Right lobe of liver (tissue), 6 donors: Measurements from ENCODE around the gene SCNN1G. TPM values are rescaled to one million over a fixed set of nuclear protein-coding genes. Genes with fewer than 3 reads are reported as not detected.
"Not testable (repeated sequence)": the region's sequence is repeated elsewhere in the genome, so short reads cannot be mapped to it uniquely, and the experiment has no call there.

Source experiments
- ATAC-seq, 4 donors: fragments of 200-7000 bp; cut with Tn5 transposase; one replicate each; pipeline ENCODE4 v1.9.1; 2020; ENCODE audit warnings: mild to moderate bottlenecking in 4 of 4, moderate library complexity in 4 of 4
- DNase-seq, 3 donors: peaks; one replicate each; pipeline ENCODE4 v3.0.0-alpha.2; 2020
- H3K27ac ChIP-seq, 3 donors: fragments of 200-600 bp; one replicate each; pipeline ENCODE4 v1.8.0; 2022
- H3K27me3 ChIP-seq, 2 donors: fragments of 200-600 bp; one replicate each; pipeline ENCODE4 v1.8.0; 2022
- H3K36me3 ChIP-seq, 4 donors: fragments of 200-600 bp; sonication (generic) in 1 of 4; one replicate each; pipeline versions ENCODE4 v1.5.1 to v1.8.0; 2017 to 2022; ENCODE audit warnings: control low read depth in 1 of 4
- H3K4me1 ChIP-seq, 4 donors: fragments of 200-600 bp; sonication (generic) in 1 of 4; one replicate each; pipeline versions ENCODE4 v1.5.1 to v1.8.0; 2017 to 2022; ENCODE audit warnings: control low read depth in 1 of 4
- H3K4me3 ChIP-seq, 3 donors: fragments of 200-600 bp; one replicate each; pipeline ENCODE4 v1.8.0; 2022
- H3K9me3 ChIP-seq, 4 donors: fragments of 200-600 bp; sonication (generic) in 1 of 4; one replicate each; pipeline versions ENCODE4 v1.5.1 to v1.8.0; 2017 to 2022; ENCODE audit warnings: control low read depth in 1 of 4
- POLR2A ChIP-seq: fragments of 450-650 bp; IDR thresholded peaks from one replicate; pipeline ENCODE4 v1.6.1; 2017; ENCODE audit warnings: antibody characterized with exemption, mild to moderate bottlenecking
- WGBS: methylation state at CpG from one replicate; pipeline ENCODE4 v1.1.6; 2018; ENCODE audit warnings: low coverage, low lambda C conversion rate; ENCODE audit not compliant: insufficient coverage; ENCODE audit errors: missing lambda C conversion rate; 5-methylcytosine and 5-hydroxymethylcytosine counted together
- intact Hi-C, 2 donors: fragments of 100-400 bp; cut with DNase I; formaldehyde crosslinking; loops; one replicate each; pipeline versions ENCODE4 v1.11.2 to v1.14.1; 2022
- total RNA-seq, 6 experiments: library from RNA; depleted of rRNA in 2 of 6; stranded (reverse); fragments of >200 nt in 2 of 6; fragmentation: NEBNext Ultra II Directional in 3 of 6; extraction: Animal tissue kit (Norgen Biotek cat#: 25700) in 3 of 6; gene quantifications; one replicate each; pipeline versions ENCODE4 v1.1.0 to v1.2.4, GENCODE V29; 2016 to 2023
- TF ChIP-seq, protein P1 (sequence below), 4 donors: fragments of 200-600 bp in 3 of 4; fragments of 450-650 bp in 1 of 4; IDR thresholded peaks; one replicate each; pipeline versions ENCODE4 v1.5.1 to v1.8.0; 2016 to 2022; ENCODE audit warnings: antibody characterized with exemption in 4 of 4, mild to moderate bottlenecking in 2 of 4
- donor health status: DM: no; HTN: yes; CAD: no.
- donor health status: DM: no; HTN: no; CAD: no.
- donor health status: DM: no; HTN: no; CAD: no.
- donor health status: DM: no; HTN: yes; CAD: no.
- donor health status: DM: no; HTN: yes; CAD: no.

SCNN1G gene
- total RNA-seq, 6 experiments from 2014 or later = not detected

- no peak for ATAC-seq
- no peak overlapping the region for H3K27ac ChIP-seq
- no peaks in the 10 kb centered on the region for H3K36me3 ChIP-seq
- H3K9me3 ChIP-seq = no peaks in the 10 kb centered on the region
- WGBS = 44% methylated on average over 4 of the region's 6 CpGs
- DNase-seq = no peak
- intact Hi-C loops = no loop called here
- no peaks in the 10 kb centered on the region for H3K27me3 ChIP-seq
- H3K4me3 ChIP-seq = no peak overlapping the region
- no peaks in the 10 kb centered on the region for H3K4me1 ChIP-seq
- TF ChIP-seq, protein P1, sequence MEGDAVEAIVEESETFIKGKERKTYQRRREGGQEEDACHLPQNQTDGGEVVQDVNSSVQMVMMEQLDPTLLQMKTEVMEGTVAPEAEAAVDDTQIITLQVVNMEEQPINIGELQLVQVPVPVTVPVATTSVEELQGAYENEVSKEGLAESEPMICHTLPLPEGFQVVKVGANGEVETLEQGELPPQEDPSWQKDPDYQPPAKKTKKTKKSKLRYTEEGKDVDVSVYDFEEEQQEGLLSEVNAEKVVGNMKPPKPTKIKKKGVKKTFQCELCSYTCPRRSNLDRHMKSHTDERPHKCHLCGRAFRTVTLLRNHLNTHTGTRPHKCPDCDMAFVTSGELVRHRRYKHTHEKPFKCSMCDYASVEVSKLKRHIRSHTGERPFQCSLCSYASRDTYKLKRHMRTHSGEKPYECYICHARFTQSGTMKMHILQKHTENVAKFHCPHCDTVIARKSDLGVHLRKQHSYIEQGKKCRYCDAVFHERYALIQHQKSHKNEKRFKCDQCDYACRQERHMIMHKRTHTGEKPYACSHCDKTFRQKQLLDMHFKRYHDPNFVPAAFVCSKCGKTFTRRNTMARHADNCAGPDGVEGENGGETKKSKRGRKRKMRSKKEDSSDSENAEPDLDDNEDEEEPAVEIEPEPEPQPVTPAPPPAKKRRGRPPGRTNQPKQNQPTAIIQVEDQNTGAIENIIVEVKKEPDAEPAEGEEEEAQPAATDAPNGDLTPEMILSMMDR (IDR thresholded peaks at IDR 0.05) = no peak
- TF ChIP-seq POLR2A = no peak
Observed at GRCh38 chr16:23245268-23245667, 62.7 kb downstream of the SCNN1G start.

GRCh38 chr16:23248261-23249194, 66.0 kb downstream of the SCNN1G start:
- Histone ChIP-seq H3K4me1 (no peaks in the 10 kb centered on the region), H3K27me3 (no peaks in the 10 kb centered on the region), H3K9me3 (no peaks in the 10 kb centered on the region), H3K36me3 (no peaks in the 10 kb centered on the region), H3K27ac (no peak overlapping the region), H3K4me3 (no peak overlapping the region)
- no peak for ATAC-seq
- WGBS = 54% methylated on average over 9 of the region's 9 CpGs
- intact Hi-C loops = no loop called here
- DNase-seq = no peak
- TF ChIP-seq POLR2A = no peak
- TF ChIP-seq, protein P1 (IDR thresholded peaks at IDR 0.05) = no peak

GRCh38 chr16:23249830-23250229, 67.3 kb downstream of the SCNN1G start:
- intact Hi-C loops = no loop called here
- TF ChIP-seq, protein P1 (IDR thresholded peaks at IDR 0.05) = no peak
- TF ChIP-seq POLR2A = no peak

DNA sequence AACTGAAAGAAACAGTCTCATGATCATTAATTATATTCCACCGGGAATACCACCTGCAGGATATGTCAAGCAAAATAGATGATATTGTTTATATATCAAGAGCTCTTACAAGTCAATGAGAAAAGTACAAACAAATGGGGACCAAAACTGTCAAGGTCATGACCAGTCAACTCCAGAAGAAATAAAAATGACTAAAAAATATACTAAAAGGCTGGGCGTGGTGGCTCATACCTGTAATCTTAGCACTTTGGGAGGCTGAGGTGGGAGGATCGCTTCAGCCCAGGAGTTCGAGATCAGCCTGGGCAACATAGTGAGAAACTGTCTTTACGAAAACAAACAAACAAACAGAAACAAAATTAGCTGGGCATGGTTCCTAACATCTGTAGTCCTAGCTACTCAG, 69.8 kb downstream of the SCNN1G start:
- Histone ChIP-seq H3K4me3 (no peak overlapping the region), H3K4me1 (no peaks in the 10 kb centered on the region), H3K36me3 (no peaks in the 10 kb centered on the region), H3K9me3 (no peaks in the 10 kb centered on the region), H3K27me3 (no peaks in the 10 kb centered on the region), H3K27ac (no peak overlapping the region)
- WGBS = 74% methylated on average over 5 of the region's 5 CpGs
- DNase-seq (no peak), ATAC-seq (no peak)
- intact Hi-C loops = no loop called here
- TF ChIP-seq, protein P1 (IDR thresholded peaks at IDR 0.05) = no peak
- no peak for TF ChIP-seq POLR2A

More at GRCh38 chr16:23249830-23250229, 67.3 kb downstream of the SCNN1G start:
- ATAC-seq (no peak), DNase-seq (no peak)
- 25% methylated on average over 1 of the region's 1 CpG for WGBS
- H3K27me3 ChIP-seq = no peaks in the 10 kb centered on the region
- H3K27ac ChIP-seq = no peak overlapping the region
- no peak overlapping the region for H3K4me3 ChIP-seq
- H3K4me1 ChIP-seq = no peaks in the 10 kb centered on the region
- H3K9me3 ChIP-seq = no peaks in the 10 kb centered on the region
- no peaks in the 10 kb centered on the region for H3K36me3 ChIP-seq

DNA sequence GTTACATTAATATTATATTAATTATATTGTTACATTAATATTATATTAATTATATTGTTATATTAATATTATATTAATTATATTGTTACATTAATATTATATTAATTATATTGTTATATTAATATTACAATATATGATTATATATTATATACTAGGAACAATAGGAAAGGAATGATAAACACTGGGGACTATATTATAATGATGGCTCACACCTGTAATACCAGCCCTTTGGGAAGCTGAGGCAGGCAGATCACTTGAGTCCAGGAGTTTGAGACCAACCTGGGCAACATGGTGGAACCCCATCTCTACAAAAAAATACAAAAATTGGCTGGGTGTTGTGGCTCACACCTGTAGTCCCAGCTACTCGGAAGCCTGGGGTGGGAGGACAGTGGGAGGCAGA, 71.1 kb downstream of the SCNN1G start:
- H3K27ac ChIP-seq, H3K9me3 ChIP-seq, H3K36me3 ChIP-seq, intact Hi-C loops, H3K27me3 ChIP-seq, H3K4me3 ChIP-seq, H3K4me1 ChIP-seq, DNase-seq, ATAC-seq: not testable (repeated sequence)
- 77% methylated on average over 1 of the region's 1 CpG for WGBS
